ENCODE results near the gene LBH. TPM values are rescaled to one million over a fixed set of nuclear protein-coding genes. Genes with fewer than 3 reads are reported as not detected.

The LBH gene
- total RNA-seq, 2 experiments from 2014 or later = 118 to 123 TPM

GRCh38 chr2:30243231-30243630 is 11.9 kb downstream of the LBH start:
- CTCF ChIA-PET = interaction anchor here (0.7 to 1.0 kb wide), 3 partner anchors 13 to 459 kb away, joined by 3 read pairs; no protein-coding TSS in a partner anchor

GRCh38 chr2:30245364-30245763 is 14.0 kb downstream of the LBH start:
- ChIA-PET CTCF (interaction anchor here (1.0 to 1.1 kb wide), 2 partner anchors 25 to 462 kb away, joined by 3 read pairs; no protein-coding TSS in a partner anchor), POLR2A (interaction anchor here (0.9 to 2.0 kb wide), 3 partner anchors 9 to 13 kb away, joined by 3 to 7 read pairs (median 3); no protein-coding TSS in a partner anchor)

More at GRCh38 chr2:30243231-30243630, 11.9 kb downstream of the LBH start:
- POLR2A ChIA-PET = interaction anchor here (0.7 to 2.0 kb wide), 2 partner anchors 11 to 30 kb away, joined by 5 to 7 read pairs; no protein-coding TSS in a partner anchor

DNA sequence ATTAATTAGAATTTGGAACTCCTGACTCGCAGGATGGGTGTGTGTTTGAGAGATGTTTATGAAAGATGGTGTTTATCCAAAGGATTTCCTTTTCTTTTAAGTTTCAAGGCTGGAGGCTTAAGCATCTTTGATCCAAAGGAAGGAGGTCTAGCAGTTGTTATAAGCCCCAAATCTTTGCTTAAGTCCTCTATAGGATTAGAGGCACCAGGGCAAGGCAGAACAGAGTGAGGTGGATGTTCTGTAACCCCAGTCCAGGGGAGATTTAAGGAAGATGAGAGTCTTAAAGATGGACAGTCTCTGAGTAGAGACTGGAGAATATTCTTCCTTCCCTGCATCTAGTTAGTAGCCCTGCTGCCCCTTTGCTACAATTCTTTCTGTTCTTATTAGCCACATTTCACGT is 17.5 kb downstream of the LBH start:
- ChIA-PET CTCF (interaction anchor here (0.8 to 1.7 kb wide), 5 partner anchors 9 to 21 kb away, joined by 3 to 5 read pairs (median 3); partner anchors contain the start of gene LBH), POLR2A (no interaction called here)

DNA sequence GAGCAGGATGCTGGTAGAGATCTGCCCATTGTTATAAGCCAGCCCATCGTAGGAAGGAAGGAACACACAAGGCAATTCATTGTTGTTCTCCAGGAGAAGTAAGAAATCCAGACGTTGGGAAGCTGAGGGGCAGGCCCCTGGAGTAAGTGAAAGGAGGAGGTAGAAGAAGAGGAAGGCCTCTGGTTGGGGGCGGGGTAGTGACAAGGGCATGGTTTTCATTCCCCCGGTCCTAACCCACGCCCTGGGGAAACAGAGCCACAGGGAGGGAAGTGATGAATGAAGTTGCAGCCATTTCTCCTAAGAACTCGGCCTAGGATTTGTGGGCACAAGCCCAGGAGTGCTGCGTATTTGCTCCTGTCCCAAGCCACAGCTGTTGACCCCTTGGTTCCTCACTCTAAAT is 18.0 kb downstream of the LBH start:
- ChIA-PET CTCF (interaction anchor here (0.8 to 1.5 kb wide), 4 partner anchors 10 to 86 kb away, joined by 3 to 4 read pairs (median 3); partner anchors contain the start of gene LBH), POLR2A (no interaction called here)

DNA sequence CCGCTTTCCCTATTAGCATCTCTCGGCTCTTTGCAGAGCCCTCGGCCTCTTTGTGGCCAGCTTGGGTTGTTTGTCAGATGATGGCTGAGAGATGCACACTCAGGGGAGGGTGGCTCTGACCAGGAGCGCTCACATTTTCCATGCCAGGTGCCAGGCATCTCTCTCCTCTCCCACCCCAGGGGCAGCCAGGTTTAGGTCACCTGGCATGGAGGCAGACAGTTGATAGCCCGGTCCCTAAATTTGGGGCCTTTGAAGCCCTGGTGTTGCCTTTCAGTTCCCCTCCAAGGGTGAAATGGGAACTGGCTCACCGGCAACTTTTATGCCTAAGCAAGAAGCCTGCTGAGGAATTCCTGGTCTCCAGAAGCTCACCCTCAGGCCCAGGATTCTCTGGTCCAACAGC is 19.1 kb downstream of the LBH start:
- CTCF ChIA-PET = interaction anchor here (1.5 kb wide), 1 partner anchor 85 kb away, joined by 3 read pairs; no protein-coding TSS in a partner anchor

DNA sequence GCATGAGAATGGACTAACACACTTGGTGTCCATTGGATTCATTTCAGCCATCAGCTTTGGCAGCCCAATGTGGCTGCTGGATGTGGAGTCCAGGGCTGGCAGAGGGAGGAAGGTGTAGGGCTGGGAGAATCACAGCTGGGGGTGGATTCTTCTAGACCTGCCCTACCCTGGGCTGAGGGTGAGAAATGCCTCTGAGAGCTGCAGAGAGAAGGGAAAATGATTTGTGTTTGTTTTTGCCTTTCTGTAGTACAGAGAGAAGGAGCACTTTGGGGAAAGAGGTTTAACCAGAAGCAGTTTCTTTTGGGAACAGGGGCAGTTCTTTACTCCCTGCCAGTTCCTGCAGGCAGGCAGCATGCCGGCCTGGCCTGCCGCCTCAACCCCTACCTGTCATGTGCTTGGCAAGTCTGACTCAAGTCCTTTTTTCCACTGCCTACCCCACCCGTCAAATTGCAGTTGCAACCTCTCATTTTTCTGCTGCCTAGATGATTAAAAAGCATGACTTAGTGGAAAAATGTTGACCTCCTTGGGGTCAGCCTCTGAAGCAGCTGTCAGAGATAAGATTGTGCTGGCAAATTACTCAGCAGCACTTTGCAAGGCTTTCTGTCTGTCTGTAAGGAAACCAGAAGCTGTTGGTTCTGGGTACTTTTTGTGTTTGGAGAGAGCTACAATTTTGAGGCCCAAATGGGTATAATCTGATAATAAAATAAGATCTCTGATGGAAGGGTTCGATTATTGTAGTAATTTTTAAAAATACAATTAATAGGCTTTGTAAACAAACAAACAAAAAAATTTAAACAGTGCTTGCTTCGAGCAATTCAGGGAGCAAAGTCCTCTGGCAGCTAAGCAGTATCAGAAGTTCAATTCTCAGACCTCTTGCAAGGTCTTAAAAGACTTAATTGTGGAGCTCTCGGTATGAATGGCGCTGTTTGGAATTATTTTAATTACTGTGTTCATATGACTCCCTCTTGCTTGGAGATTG is 21.7 kb downstream of the LBH start:
- POLR2A ChIA-PET = interaction anchor here (0.5 to 2.7 kb wide), 9 partner anchors 9 to 178 kb away, joined by 3 to 21 read pairs (median 5); partner anchors contain the start of gene LBH
- CTCF ChIA-PET = interaction anchor here (0.7 to 2.0 kb wide), 8 partner anchors 9 to 1618 kb away, joined by 3 to 9 read pairs (median 4); partner anchors contain the start of gene LBH

More for the DNA sequence above, 19.1 kb downstream of the LBH start:
- POLR2A ChIA-PET = interaction anchor here (0.7 kb wide), 1 partner anchor 10 kb away, joined by 3 read pairs; no protein-coding TSS in a partner anchor

- ChIA-PET CTCF (interaction anchor here (0.8 to 2.0 kb wide), 4 partner anchors 14 to 56 kb away, joined by 3 to 9 read pairs (median 8); partner anchors contain the start of gene LBH), POLR2A (interaction anchor here (0.5 to 2.7 kb wide), 9 partner anchors 8 to 87 kb away, joined by 3 to 21 read pairs (median 4); partner anchors contain the start of gene LBH)
These were observed 22.7 kb downstream of the LBH start for GRCh38 chr2:30253873-30254684.

DNA sequence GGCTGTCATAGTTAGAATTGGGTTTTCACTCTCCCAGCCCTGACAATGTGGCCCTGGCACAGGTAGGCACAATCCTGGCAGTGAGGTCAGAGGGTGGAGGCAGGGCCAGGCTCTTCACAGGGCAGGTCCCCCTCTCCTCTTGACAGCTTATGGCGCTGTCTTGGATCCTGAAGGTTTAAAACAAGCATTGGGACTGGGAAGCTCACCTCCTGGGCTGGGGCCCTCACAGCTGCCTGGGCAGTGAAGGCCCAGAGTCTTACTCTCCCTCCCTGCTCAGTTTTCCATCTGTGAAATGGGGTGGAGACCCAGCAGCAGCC is 23.3 kb downstream of the LBH start:
- ChIA-PET POLR2A (interaction anchor here (0.7 to 1.2 kb wide), 3 partner anchors 17 to 22 kb away, joined by 3 to 4 read pairs (median 3); no protein-coding TSS in a partner anchor), CTCF (interaction anchor here (1.6 to 2.0 kb wide), 2 partner anchors 14 to 23 kb away, joined by 7 to 8 read pairs; partner anchors contain the start of gene LBH)

DNA sequence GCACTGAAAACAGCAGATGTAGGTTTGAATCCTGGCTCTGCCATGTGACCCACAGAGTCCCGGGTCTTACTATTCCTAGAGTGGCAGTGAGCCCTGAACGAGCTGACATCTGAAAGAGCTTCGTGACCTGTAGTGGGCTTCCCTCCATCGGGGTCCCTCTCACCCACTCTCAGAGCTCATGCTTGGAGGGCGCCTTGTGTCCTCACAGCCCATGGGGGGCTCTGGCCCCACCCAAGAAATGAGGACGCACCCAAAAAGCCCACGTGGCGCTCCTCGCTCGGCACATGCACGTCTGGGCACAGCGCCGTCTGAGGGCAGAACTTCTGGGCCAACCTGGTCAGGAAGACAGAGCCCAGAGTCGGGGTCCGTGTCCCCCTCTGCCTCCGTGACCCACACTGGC is 23.7 kb downstream of the LBH start:
- POLR2A ChIA-PET = interaction anchor here (1.0 to 1.2 kb wide), 2 partner anchors 9 to 23 kb away, joined by 3 to 4 read pairs; no protein-coding TSS in a partner anchor
- CTCF ChIA-PET = interaction anchor here (1.6 kb wide), 1 partner anchor 15 kb away, joined by 7 read pairs; no protein-coding TSS in a partner anchor

DNA sequence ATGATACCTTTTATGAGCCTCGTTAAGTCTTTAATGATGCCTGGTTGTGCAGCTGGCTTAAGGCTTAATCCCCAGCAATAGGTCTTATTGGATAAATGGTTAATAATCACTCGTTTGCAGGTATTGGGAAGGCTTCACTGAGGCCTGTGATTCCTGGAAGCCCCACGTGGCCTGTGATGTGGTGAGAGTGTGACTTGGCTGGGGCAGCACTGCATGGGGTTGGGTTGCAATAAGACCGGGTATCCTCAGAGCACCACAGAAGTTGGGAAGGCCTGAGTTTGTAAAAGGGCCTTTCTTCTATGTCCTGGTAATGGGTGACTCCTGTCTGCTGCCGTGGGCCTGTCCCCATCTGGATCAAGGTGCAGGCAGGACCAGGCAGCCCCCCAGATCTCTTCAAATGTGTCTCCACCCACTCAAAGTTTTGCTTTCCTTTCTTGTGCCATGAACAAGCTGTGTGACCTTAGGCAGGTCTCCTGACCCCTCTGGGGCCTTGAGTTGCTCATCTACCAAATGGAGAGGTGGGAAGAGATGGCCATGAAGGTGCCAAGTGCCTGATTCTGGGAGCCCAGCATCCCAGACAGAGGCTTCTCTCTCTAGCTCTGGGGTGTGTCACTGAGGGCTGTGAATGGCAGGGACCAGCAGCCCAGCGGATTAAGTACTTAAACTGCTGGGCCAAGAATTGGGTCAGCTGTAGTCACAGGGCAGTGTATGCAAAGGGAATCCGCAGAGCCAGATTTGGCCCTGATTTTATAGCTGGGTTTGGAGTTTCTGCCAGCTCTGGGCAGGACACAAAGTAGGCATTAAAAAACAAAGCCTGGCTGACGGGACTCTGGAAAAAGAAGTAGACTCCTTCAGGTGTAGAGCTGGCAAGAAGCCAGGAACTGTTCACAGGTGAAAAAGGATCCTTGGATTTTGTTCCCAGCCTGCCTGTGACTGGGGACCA is 24.4 kb downstream of the LBH start:
- CTCF ChIA-PET = interaction anchor here (1.5 to 1.6 kb wide), 2 partner anchors 15 to 16 kb away, joined by 3 to 7 read pairs; no protein-coding TSS in a partner anchor
- POLR2A ChIA-PET = interaction anchor here (1.0 kb wide), 2 partner anchors 10 to 25 kb away, joined by 3 read pairs; no protein-coding TSS in a partner anchor

GRCh38 chr2:30257266-30258214 is 26.2 kb downstream of the LBH start:
- ChIA-PET CTCF (interaction anchor here (0.6 to 1.5 kb wide), 4 partner anchors 11 to 71 kb away, joined by 3 to 7 read pairs (median 4); no protein-coding TSS in a partner anchor), POLR2A (interaction anchor here (1.0 kb wide), 2 partner anchors 9 to 30 kb away, joined by 3 read pairs; no protein-coding TSS in a partner anchor)

DNA sequence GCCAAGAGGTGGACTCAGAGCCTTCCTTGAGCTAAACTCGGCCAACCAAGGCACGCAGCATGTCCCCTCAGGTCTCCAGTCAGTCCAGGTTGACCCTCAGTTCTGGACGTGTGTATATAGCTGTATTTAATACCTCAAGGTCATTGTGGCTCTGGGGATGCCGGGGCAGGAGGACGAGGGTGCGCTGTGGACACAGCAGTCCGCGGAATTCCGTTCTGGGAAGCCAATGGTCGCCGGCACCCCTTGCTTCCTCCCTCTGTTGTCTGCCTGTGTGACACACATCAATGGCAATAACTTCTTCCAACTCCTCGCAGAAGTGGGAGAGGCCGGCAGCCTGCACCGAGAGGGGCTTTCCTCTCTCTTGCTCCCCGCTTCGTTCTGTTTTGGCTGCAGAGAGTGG is 27.7 kb downstream of the LBH start:
- CTCF ChIA-PET = no interaction called here
- POLR2A ChIA-PET = no interaction called here

- ChIA-PET CTCF (no interaction called here), POLR2A (no interaction called here)
These were observed 28.7 kb downstream of the LBH start for GRCh38 chr2:30259827-30260679.

DNA sequence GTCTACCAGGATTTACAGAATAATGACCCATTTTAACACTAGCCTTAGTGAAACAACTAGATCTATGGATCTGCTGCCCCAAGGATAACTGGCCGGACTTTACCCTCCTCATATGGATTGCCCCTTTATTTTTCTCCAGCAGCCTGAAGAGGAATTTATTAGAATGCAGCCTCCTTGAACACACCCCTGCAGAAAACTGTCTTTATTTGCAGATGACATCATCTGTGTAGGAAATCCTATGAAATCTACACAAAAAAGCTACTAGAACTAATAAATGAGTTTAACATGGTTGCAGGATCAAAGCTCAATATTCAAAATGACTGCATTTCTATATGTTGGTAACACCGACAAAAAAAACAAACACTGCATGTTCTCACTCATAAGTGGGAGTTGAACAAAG is 29.6 kb downstream of the LBH start:
- CTCF ChIA-PET = interaction anchor here (1.2 to 1.5 kb wide), 3 partner anchors 9 to 74 kb away, joined by 3 to 12 read pairs (median 5); no protein-coding TSS in a partner anchor
- POLR2A ChIA-PET = interaction anchor here (0.6 to 1.6 kb wide), 3 partner anchors 8 to 29 kb away, joined by 4 to 5 read pairs (median 4); no protein-coding TSS in a partner anchor

- ChIA-PET POLR2A (interaction anchor here (0.6 to 1.6 kb wide), 4 partner anchors 9 to 141 kb away, joined by 4 to 6 read pairs (median 5); no protein-coding TSS in a partner anchor), CTCF (interaction anchor here (0.7 to 1.7 kb wide), 5 partner anchors 9 to 73 kb away, joined by 3 to 12 read pairs (median 4); no protein-coding TSS in a partner anchor)
These were observed 30.4 kb downstream of the LBH start for GRCh38 chr2:30261695-30262211.
